GM19467 (cell line): Measurements from ENCODE around the gene CLDN25.

ENCODE experiments used
- ATAC-seq: cut with Tn5 transposase; IDR thresholded peaks from one replicate; pipeline ENCODE4 v1.9.1; 2021; ENCODE audit warnings: mild to moderate bottlenecking, moderate library complexity; ENCODE audit not compliant: unreplicated experiment

The CLDN25 gene

DNA sequence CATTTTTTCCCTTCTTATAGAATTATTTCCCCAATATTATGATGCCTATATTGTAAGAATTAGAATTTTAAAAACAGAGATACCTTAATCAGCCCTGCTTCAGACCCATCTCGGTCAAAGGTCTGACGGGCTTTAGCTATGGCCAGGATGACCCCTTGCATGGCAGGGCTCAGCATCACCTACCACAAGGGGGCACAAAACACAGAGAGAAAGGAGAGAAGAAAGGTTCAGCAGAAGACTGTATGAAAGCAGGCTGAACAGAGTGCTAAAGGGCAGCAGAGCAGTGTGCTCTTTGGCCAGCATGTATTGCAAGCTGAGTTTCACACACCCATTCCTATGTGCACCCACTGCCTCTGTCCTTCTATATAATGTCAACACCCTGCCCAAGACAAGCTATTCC is 26.8 kb downstream of the CLDN25 start:
- ATAC-seq: no peak

DNA sequence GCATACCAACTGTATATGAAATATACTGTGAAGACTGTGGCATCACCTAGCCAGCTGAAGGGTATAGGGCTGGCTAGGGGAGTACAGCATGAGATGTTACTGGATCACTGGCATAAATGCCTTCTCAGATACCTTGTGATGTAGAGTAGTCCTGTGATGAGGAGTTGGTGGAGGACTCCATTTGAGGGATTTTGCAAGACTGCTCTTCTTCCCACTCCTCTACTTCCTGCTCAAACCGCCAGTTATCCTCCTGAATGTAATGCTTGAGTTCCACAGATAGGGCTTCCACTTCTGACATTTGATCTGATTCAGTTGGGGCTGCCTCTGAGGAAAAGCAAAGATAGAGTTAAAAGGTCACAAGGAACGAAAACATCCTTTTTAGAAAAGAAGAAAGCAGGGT is 29.3 kb downstream of the CLDN25 start:
- ATAC-seq: no peak

DNA sequence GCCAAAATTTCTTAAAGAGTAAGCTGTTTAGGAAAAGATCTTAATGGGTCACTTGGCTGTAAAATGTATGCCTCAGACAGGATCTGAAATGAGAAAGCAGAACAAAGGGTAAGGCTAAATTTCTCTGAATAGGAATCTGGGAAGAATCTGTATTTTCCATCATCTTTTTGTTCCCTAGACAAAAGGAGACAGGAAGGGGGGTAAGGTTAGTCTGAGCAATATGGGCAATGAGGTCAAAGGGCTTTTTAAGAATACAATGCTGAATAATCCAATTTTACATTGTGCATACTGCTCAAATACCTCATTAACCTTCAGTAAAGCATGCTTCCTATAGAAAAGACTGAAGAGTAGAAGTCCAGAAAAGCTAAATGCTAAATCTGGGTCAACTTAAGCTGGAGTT is 34.6 kb downstream of the CLDN25 start:
- ATAC-seq: no peak

DNA sequence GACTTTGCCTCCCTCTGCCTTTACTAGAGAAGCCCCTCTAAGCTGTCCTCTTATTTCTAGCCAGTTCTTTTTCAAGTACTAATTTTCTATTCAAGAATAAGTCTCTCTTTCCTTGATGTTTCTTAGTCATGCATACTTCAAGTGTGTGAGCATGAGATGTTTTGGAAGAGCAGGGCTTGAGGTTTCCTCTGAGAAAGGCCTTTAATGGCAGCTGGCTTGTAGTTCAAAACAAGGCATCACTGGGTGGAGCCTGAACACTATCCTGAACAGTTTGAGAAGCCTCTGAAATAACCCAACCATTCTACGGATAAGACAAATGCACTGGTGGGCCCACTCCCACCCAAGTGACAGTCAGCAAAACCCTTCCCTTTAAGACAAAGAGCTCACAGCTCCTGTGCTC is 37.6 kb downstream of the CLDN25 start:
- ATAC-seq: no peak

DNA sequence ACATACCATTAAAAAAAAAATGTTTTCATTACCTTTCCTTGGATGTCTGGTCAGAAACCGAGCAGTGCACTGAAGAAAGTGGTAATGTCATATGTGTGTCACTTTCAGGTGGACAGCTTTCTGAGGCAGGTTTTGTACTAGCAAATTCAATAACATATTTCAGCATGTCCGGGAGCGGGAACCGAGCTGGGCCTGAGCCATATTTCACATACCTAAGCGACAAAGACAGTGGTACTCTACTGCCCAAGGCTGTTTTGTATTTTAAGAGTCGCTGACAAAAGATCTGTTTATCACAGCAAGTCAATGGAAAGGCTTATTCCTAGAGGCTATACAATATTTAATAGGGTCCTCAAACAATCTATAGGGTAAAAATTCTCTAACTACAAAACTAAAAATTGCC is 38.0 kb downstream of the CLDN25 start:
- no peak for ATAC-seq

DNA sequence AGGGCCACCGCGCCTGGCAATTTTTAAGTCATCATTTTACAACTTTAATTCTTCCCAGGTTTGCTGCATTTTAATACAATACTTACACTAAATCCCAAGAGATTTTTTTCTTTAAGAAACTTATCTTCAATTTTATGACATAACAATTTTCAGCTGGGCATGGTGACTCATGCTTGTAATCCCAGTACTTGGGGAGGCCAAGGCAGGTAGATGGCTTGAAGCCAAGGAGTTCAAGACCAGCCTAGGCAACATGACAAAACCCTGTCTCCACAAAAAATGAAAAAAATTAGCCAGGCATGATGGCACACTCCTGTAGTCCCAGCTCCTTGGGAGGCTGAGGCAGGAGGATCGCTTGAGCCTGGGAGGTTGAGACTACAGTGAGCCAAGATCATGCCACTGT is 38.8 kb downstream of the CLDN25 start:
- ATAC-seq: no peak

DNA sequence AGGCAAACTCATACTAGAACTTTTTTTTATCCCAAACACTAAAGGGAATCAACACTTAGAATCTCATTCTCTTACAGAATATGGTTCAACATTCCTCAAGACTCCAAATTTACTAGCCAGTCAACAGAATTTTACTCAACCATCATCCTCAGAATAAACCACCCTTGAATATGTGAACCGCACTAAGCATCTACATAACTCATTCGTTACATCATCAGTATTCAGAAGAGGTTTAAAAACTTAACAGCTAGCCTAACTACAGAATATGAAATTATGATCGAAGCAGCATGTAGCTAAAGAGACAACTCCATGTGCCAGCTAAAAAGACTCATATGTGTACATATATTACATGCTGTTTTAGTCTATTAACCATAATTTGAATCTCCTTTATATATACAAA is 47.9 kb downstream of the CLDN25 start:
- ATAC-seq: no peak

DNA sequence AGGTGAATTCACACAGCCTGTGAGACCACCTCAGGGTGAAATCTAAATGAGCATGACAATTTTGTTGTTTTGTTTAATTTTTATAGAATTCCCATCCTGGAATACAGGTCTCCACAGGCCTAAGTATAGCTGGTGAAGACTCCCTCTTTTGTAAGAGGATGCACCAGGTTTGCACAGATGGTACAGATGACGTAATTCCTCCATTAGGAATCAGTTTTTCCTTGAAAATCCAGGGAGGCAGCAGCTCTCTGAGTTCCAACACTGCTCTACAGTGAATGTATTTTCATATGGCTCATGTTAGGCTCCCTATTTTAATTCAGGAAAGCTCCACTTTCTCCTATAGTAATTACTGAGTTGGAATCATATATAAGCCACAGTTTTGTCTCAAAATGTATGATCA is 48.6 kb downstream of the CLDN25 start:
- ATAC-seq: no peak

DNA sequence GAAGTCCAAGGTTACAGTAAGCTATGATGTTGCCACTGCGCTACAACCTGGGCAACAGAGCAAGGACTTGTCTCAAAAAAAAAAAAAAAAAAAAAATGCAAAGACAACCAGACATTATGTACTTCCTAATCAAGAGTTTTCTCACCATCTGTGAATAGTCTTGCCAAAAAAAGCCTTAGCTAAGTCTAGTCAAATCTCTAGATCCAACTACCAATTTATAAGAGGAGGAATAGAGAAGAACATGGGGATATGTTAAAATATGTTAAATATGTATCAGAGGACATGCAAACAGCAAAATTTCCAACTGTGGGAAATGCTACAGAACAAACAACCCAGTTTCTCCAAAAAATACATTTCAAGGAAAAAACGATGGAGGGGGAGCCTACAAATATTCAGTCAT is 50.2 kb downstream of the CLDN25 start:
- ATAC-seq: no peak
